ENCODE data around the gene EXOC8. TPM values are rescaled to one million over a fixed set of nuclear protein-coding genes. Genes with fewer than 3 reads are reported as not detected.

The EXOC8 gene
- total RNA-seq, 2 donors from 2014 or later, result 10.7 to 11.8 TPM

DNA sequence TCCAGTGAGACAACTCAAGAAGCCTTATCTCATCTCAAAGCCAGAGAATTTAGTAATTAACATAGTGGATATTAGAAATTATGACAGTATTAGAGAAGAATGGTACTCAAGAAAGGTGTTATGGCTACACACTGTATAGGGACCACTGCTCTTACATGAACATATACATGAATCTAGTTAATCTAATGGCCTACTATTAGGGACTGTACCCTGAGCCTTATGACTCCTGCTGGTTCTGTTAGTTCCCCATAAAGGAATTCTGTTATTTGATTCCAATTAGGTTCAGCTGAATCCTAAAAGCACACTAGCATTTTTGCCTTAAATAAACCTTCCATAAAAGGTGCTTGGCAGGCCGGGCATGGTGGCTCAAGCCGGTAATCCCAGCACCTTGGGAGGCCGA is 44.8 kb upstream of the EXOC8 start:
- no peaks in the 10 kb centered on the region for H3K27me3 ChIP-seq
- peaks cover 0 to 59% of the 10 kb centered on the region in 2 donors for H3K4me1 ChIP-seq
- no peak overlapping the region for H3K27ac ChIP-seq
- H3K36me3 ChIP-seq, result no peaks in the 10 kb centered on the region
- H3K9me3 ChIP-seq, result no peaks in the 10 kb centered on the region
- no peak overlapping the region for H3K4me3 ChIP-seq
- DNase-seq (ENCODE audit: low spot score), result no peak
- TF ChIP-seq, protein P1, sequence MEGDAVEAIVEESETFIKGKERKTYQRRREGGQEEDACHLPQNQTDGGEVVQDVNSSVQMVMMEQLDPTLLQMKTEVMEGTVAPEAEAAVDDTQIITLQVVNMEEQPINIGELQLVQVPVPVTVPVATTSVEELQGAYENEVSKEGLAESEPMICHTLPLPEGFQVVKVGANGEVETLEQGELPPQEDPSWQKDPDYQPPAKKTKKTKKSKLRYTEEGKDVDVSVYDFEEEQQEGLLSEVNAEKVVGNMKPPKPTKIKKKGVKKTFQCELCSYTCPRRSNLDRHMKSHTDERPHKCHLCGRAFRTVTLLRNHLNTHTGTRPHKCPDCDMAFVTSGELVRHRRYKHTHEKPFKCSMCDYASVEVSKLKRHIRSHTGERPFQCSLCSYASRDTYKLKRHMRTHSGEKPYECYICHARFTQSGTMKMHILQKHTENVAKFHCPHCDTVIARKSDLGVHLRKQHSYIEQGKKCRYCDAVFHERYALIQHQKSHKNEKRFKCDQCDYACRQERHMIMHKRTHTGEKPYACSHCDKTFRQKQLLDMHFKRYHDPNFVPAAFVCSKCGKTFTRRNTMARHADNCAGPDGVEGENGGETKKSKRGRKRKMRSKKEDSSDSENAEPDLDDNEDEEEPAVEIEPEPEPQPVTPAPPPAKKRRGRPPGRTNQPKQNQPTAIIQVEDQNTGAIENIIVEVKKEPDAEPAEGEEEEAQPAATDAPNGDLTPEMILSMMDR (IDR thresholded peaks at IDR 0.05), result no peak

DNA sequence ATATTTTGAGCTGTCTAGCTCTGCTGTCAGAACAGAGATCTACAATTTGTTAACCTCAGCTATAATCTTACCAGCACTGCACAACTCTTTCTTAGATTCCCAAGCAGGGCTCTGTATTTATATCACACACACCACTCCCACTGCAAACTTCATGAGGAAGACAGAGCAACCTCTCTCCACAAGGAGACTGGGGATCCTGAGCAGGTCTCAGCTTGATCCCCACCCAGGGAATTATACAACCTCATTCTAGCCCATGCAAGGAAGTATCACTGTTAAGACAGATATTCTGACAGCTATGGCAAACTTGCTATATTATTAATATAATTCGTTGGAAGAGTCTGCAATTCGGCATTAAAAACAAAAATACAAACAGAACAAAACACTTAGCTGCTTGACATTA is 44.1 kb upstream of the EXOC8 start:
- Histone ChIP-seq H3K4me1 (peaks cover 0 to 66% of the 10 kb centered on the region in 2 donors), H3K27ac (no peak overlapping the region), H3K36me3 (no peaks in the 10 kb centered on the region), H3K9me3 (no peaks in the 10 kb centered on the region), H3K27me3 (no peaks in the 10 kb centered on the region), H3K4me3 (no peak overlapping the region)
- TF ChIP-seq, protein P1 (IDR thresholded peaks at IDR 0.05), result no peak
- DNase-seq (ENCODE audit: low spot score), result no peak

DNA sequence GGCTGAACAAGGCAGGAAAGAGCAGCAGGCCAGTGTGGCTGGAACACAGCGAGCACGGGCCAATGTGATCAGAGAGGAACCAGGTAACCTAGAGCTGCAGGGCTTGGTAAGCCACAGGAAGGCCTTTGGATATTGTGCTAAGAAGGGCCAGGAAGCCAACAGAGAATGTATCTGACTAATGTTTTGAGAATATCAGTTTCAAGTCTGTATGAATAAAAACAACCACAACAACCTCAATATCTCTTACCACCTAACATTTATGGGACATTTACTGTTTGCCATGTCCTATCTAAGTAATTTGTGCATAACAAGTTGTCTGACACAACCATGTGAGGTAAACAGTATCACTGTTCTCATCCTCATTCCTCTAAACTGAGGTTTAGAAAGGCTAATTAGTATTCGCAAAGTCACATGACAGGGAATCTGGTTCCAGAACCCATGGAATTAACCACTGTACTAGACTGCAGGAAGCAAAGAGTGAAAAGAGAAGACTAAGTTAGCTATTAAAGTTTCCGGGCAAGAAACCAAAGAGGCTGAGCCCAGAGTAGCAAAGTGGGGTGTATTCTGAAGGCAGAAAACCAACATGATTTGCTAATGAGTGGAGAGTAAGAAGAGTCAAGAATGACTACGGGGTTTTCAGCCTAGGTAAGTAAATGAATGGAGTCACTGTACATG is 39.4 kb upstream of the EXOC8 start:
- Histone ChIP-seq H3K27ac (peak overlapping the region in 1 of 2 donors; percentile 15), H3K27me3 (no peaks in the 10 kb centered on the region), H3K4me1 (peaks cover 0 to 39% of the 10 kb centered on the region in 2 donors), H3K9me3 (no peaks in the 10 kb centered on the region), H3K36me3 (no peaks in the 10 kb centered on the region), H3K4me3 (no peak overlapping the region)
- DNase-seq (ENCODE audit: low spot score), result no peak
- TF ChIP-seq, protein P1 (IDR thresholded peaks at IDR 0.05), result no peak

DNA sequence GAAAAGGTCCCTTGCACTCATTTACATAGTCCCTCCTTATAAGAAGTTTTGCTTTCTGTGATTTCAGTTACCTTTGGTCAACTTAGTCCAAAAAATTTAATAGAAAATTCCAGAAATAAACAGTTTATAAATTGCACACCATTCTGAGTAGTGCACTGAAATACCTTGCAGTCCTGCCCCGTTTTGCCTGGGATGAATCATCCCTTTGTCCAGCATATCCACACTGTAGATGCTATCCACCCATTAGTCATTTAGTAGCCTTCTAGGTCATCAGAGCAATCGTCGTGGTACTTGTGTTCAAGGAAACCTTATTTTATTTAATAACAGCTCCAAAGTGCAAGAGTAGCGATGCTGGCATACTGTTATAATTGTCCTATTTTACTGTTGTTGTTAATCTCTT is 38.4 kb upstream of the EXOC8 start:
- H3K4me1 ChIP-seq, result peaks cover 0 to 31% of the 10 kb centered on the region in 2 donors
- no peaks in the 10 kb centered on the region for H3K36me3 ChIP-seq
- H3K4me3 ChIP-seq, result no peak overlapping the region
- no peaks in the 10 kb centered on the region for H3K9me3 ChIP-seq
- TF ChIP-seq, protein P1 (IDR thresholded peaks at IDR 0.05), result no peak
- DNase-seq (ENCODE audit: low spot score), result no peak
- no peaks in the 10 kb centered on the region for H3K27me3 ChIP-seq
- H3K27ac ChIP-seq, result no peak overlapping the region

DNA sequence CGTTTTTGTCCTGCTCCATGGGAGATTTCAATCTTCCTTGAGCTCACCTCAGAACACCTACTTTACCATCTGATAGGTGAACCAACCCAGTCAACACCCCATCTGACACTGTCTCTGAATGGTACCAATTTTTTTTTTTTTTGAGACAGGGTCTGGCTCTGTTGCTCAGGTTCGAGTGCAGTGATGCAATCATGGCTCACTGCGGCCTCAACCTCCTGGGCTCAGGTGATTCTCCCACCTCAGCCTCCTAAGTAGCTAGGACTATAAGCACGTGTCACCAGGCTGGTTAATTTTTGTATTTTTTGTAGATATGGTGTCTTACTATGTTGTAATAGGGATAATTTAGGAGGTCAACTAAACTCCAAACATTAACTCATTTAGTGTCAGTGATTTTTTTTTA is 36.7 kb upstream of the EXOC8 start:
- H3K36me3 ChIP-seq, result peaks cover 8% of the 10 kb centered on the region
- H3K27ac ChIP-seq, result no peak overlapping the region
- no peak for DNase-seq (ENCODE audit: low spot score)
- H3K4me1 ChIP-seq, result peaks cover 0 to 29% of the 10 kb centered on the region in 2 donors
- TF ChIP-seq, protein P1 (IDR thresholded peaks at IDR 0.05), result no peak
- H3K27me3 ChIP-seq, result no peaks in the 10 kb centered on the region
- H3K9me3 ChIP-seq, result no peaks in the 10 kb centered on the region
- no peak overlapping the region for H3K4me3 ChIP-seq

DNA sequence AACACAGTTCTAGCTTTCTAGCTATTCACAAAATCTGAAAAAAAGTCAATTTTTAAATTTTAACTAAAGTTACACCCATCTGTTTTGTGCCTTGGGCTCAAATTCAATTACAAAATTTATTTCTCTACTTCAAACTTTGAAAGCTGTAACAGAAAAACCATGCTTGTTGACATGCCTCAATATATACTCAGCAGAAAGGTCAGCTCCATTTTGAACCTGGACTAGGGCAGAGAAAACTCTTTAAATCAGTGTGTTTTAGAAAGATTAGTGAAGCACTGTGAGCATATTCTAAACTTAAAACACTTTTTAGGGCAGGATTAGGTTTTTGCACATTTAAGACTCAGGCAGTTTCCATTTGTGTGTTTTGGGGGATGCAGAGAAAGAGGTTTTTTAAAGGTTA is 34.8 kb upstream of the EXOC8 start:
- Histone ChIP-seq H3K9me3 (no peaks in the 10 kb centered on the region), H3K27me3 (no peaks in the 10 kb centered on the region), H3K36me3 (peaks cover 8% of the 10 kb centered on the region), H3K27ac (no peak overlapping the region), H3K4me1 (peaks cover 0 to 11% of the 10 kb centered on the region in 2 donors), H3K4me3 (no peak overlapping the region)
- TF ChIP-seq, protein P1 (IDR thresholded peaks at IDR 0.05), result no peak
- no peak for DNase-seq (ENCODE audit: low spot score)

Data from right atrium auricular region (tissue), 2 donors.